ENCODE measurements around the gene SNN. TPM values are rescaled to one million over a fixed set of nuclear protein-coding genes. Genes with fewer than 3 reads are reported as not detected.
A peak's percentile ranks its signal among the peaks of the same experiment; 100 is the strongest.

Gene SNN
- total RNA-seq, 1 donor from 2014 or later: 27.7 TPM

DNA sequence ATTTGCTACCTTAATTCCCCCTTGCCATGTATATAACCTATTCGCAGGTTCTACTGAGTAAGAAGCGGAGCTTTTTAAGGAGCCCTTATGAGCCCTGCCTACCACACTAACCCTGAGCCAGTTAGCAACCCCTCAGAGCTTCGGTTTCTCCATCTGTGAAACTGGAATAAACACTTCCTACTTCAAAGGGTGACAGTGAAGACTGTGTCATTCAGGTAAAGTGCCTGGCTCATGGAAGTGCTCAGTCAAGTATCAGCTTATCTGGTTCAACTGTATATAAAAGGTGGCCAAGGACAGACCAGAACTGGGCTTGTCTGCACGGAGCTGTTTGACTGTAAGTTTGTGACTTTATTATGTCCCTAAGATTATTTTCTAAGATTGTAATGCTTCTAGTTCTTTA is 43.4 kb downstream of the SNN start:
- intact Hi-C loops (cut with DNase I): loop anchor here (5.0 to 10.0 kb wide), 2 partner anchors 39 to 747 kb away; no protein-coding TSS in a partner anchor
- DNase-seq (ENCODE audit: missing footprints) (no peak), ATAC-seq (peak; percentile 42)

GRCh38 chr16:11712122-11712521 is 43.9 kb downstream of the SNN start:
- DNase-seq (ENCODE audit: missing footprints): no peak
- no peak for ATAC-seq
- intact Hi-C loops (cut with DNase I): loop anchor here (5.0 to 10.0 kb wide), 2 partner anchors 40 to 747 kb away; no protein-coding TSS in a partner anchor

GRCh38 chr16:11715246-11715947 is 47.1 kb downstream of the SNN start:
- intact Hi-C loops (cut with DNase I): loop anchor here (2.0 to 10.0 kb wide), 3 partner anchors 183 to 751 kb away; no protein-coding TSS in a partner anchor
- ATAC-seq (no peak), DNase-seq (ENCODE audit: missing footprints) (no peak)

DNA sequence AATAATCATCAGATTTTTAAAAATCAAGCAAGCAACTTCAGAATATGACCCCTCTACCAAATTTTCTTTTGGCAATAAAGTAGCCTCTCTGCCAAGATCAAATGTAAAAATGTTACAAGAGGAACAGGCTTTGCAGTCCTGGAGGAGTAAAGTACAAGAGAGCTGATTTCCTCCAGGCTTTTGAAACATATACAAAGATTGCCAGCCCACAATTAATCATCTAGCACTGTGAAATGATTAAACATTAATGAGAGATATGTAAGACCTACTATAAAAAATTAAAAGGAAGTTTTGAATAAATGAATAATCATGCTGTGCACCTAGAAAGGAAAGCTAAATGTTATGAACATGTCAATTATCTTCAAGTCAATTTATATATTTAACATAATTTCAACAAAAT is 48.1 kb downstream of the SNN start:
- no peak for DNase-seq (ENCODE audit: missing footprints)
- intact Hi-C loops (cut with DNase I): loop anchor here (10.0 kb wide), 1 partner anchor 752 kb away; no protein-coding TSS in a partner anchor
- no peak for ATAC-seq

- intact Hi-C loops (cut with DNase I): loop anchor here (10.0 kb wide), 1 partner anchor 753 kb away; no protein-coding TSS in a partner anchor
- ATAC-seq (no peak), DNase-seq (ENCODE audit: missing footprints) (no peak)
Observed at GRCh38 chr16:11717811-11718210, 49.6 kb downstream of the SNN start.

DNA sequence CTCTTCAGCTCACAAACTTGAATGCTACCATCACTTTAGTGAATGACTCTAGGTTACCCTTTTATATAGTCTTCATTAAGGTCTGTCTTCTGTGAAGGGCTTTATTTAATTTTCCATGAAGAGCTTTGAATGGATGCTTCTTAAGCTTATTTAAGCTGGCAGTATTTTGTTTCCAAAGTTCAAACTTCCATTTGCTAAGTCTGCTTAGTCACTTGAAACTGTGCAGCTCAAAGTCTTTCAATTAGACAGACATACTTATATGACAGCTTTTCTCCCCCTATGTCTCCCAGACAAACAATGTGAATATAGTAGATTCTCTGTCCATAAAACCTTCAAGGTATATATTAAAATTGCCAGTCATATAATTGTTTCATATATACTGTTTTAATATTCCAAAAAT is 50.9 kb downstream of the SNN start:
- intact Hi-C loops (cut with DNase I): loop anchor here (10.0 kb wide), 1 partner anchor 754 kb away; no protein-coding TSS in a partner anchor
- ATAC-seq (no peak), DNase-seq (ENCODE audit: missing footprints) (no peak)

DNA sequence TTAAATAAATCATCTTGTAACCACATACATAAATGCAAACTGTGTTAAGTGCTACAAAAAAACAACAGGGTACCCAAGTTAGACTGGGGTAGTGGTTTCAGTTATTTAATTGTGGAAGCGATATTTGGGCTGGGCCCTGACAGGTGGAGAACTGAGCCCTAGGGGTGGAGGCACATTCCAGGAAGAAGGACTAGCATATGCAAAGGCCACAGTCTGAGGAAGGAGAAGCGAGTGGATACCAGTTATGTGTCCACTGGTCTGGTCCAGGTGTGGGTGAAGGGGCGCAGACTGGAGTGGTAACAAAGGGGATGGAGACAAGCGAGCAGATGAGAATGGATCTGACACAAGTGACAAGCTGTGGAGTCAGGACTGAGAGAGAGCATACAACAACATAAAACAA is 51.5 kb downstream of the SNN start:
- no peak for DNase-seq (ENCODE audit: missing footprints)
- no peak for ATAC-seq
- intact Hi-C loops (cut with DNase I): loop anchor here (10.0 kb wide), 1 partner anchor 755 kb away; no protein-coding TSS in a partner anchor

- DNase-seq (ENCODE audit: missing footprints) (no peak), ATAC-seq (no peak)
- intact Hi-C loops (cut with DNase I): no loop called here
Observed at GRCh38 chr16:11721781-11722467, 53.7 kb downstream of the SNN start.

GRCh38 chr16:11722468-11722808 is 54.2 kb downstream of the SNN start:
- DNase-seq (ENCODE audit: missing footprints) (no peak), ATAC-seq (no peak)
- intact Hi-C loops (cut with DNase I): no loop called here

GRCh38 chr16:11725457-11725856 is 57.2 kb downstream of the SNN start:
- DNase-seq (ENCODE audit: missing footprints): no peak
- ATAC-seq: no peak
- intact Hi-C loops (cut with DNase I): no loop called here

DNA sequence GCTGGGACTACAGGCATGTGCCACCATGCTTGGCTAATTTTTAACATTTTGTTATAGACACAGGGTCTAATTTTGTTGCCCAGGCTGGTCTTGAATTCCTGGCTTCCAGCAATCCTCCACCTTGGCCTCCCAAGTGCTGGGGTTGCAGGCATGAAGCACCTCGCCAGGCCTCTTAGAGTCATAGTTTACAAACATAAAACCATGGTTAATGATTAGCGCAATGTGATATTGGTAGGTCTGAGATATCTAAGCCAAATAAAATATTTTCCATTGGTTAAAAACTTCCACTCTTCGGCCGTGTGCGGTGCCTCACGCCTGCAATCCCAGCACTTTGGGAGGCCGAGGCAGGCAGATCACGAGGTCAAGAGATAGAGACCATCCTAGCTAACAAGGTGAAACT is 57.8 kb downstream of the SNN start:
- ATAC-seq (no peak), DNase-seq (ENCODE audit: missing footprints) (no peak)
- intact Hi-C loops (cut with DNase I): no loop called here

GRCh38 chr16:11727796-11728543 is 59.7 kb downstream of the SNN start:
- intact Hi-C loops (cut with DNase I): no loop called here
- no peak for DNase-seq (ENCODE audit: missing footprints)
- ATAC-seq: no peak

Other genes starting within 250 kb of the SNN start
- 78.4 TPM for gene LITAF, start 81.5 kb upstream of the SNN start, total RNA-seq
- 20.3 TPM for gene TXNDC11, start 74.4 kb downstream of the SNN start, total RNA-seq
- 22.6 TPM for gene ZC3H7A, start 128.8 kb downstream of the SNN start, total RNA-seq
- 111 TPM for gene RSL1D1, start 183.1 kb downstream of the SNN start, total RNA-seq
- 91.4 TPM for gene GSPT1, start 247.5 kb downstream of the SNN start, total RNA-seq